Left hindlimb (tissue), 1 donor: ENCODE results near the gene TSPAN31.
"Not testable (repeated sequence)": the region's sequence is repeated elsewhere in the genome, so short reads cannot be mapped to it uniquely, and the experiment has no call there.

Experiments
- DNase-seq: peaks from one replicate; pipeline ENCODE4 v3.0.0-alpha.2; 2018

The TSPAN31 gene, protein sequence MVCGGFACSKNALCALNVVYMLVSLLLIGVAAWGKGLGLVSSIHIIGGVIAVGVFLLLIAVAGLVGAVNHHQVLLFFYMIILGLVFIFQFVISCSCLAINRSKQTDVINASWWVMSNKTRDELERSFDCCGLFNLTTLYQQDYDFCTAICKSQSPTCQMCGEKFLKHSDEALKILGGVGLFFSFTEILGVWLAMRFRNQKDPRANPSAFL

DNA sequence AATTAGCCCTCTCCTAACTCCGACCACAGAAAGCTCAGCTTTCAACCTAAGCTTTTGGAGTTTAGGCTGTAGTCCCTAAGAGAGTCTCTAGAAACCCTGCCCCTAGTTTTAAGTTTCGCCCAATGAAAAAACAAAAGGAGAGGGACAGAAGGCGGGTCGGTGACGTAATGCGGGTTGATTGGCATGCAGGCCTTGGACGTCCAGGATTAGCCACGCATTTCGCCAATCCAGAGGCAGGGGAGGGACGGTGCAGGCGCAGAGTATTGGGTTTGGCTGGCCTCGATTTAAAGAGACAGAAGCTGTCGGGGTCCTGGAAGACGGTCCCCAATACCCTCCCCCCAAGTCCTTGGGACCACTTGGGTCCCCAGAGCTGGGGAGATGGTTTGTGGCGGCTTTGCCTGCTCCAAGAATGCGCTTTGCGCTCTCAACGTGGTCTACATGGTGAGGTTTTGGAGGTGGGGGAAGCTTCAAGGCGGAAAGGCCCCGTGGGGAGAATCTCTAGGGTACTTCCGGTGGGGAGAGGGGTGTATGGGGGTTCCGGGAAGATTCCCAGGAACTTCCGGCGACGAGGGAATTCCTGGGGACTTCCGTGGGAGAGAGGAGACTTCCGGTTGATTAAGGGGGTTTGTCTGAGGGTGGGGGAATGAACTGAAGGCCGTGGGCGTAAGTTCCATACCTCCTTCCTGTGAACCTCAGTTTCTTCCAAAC lies at the start of gene TSPAN31:
Gene TSPAN31 (plus strand): TSS at position 263 of the 708 bp plus-strand sequence. CDS start 116 bp downstream, at position 379.
- peak; percentile 97 for DNase-seq

DNA sequence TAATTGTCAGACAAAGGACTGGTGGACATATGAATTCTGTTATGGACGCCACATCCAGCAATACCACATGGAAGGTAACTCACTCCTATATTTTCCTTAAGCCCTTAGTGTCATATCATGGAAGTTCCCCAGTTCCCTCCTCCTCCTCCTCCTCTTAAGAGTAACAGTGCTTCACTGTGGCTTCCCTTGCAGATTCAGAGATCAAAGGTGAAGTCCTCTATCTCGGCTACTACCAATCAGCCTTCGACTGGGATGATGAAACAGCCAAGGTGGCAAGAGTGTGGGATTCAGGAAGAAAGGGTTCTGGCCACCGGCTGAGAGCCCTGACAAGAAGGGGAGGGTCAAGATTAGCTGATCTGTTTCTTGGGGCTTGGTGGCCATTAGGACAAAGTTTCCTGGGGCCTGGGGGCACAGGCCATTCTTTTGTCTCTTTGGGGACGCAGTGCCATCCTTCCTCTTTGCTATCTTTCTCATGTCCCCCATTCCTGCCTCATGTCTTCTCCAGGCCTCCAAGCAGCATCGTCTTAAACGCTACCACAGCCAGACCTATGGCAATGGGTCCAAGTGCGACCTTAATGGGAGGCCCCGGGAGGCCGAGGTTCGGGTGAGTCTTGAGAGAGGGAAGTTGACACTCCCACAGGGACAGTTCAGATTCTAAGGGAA lies 48.9 kb upstream of the TSPAN31 start:
- no peak for DNase-seq

DNA sequence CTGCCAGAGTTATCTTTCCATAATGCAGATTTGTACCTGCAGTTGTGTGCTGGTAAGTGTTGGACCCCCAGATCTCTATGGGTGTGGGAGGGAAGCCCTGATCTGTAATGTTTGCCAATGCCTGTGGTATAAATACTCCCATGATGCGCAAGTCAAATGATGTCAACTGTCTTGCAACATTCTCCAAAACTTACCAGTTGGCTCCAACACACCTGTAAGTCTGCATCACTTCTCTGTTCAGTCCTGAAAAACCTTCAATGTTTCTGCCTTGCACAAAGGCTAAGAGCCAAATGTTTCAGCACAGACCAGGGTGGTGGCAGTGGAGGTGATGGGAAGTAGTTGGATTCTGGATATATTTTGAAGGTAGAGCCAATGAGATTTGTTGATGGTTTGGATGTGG lies 47.8 kb upstream of the TSPAN31 start:
- no peak for DNase-seq

DNA sequence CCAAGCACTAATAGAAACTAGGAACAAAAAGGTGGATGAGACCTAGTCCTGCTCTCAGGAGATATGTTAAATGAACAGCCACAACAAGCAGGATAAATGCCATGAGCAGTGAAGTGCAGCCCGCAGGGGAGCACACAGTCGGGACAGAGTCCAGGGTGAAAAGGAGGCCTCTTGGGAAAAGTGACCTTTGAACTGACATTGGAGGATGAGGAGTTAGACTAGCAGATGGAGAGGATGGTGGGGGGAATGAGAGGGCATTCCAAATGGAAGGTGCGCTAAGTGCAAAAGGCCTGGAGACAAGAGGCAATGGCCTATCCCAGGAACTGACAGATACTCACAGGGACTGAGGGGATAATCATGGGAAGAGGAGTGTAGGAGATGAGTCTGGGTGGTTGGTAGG lies 46.4 kb upstream of the TSPAN31 start:
- DNase-seq = no peak

DNA sequence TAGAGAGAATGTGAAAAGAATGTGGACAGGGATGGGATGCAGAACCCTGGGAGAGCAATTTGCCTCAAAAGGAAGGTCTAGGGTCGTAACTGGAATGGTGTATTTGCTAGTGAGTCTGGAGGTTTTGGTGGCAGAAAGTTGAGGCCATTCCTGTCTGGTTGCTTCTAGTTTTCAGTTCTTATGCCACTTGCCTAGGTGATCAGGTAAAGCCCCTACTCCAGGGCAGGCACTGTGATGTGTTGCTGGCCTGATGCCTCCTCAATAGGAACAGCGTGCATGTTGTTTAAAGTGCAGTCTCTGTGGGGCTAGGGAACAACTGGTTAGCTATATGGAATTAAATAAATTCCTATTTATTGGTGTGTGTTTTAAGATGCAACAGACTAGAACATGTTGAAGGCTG lies 44.5 kb upstream of the TSPAN31 start:
- no peak for DNase-seq

DNA sequence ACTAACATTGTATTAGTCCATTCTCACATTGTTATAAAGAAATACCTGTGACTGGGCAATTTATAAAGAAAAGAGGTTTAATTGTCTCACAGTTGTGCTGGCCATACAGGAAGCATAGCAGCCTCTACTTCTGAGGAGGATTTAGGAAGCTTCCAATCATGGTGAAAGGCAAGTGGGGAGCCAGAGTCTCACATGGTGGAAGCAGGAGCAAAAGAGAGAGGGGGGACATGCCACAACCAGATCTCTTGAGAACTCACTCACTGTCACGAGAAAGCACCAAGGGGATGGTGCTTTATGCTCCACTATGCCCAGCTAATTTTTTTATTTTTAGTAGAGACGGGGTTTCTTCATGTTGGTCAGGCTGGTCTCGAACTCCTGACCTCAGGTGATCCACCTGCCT lies 37.6 kb upstream of the TSPAN31 start:
- DNase-seq = no peak

DNA sequence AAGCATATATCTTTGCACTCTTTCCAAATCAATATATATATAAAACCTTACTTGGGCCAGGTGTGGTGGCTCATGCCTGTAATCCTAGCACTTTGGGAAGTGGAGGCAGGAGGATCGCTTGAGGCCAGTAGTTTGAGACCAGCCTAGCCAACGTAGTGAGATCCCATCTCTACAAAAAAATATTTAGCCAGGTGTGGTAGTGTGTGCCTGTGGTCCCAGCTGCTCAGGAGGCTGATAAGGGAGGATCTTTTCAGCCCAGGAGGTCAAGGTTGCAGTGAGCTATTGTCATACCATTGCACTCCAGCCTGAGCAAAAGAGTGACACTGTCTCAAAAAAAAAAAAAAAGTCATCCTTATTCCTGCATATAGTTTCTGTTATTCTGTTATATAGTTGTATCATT lies 36.5 kb upstream of the TSPAN31 start:
- DNase-seq = no peak

DNA sequence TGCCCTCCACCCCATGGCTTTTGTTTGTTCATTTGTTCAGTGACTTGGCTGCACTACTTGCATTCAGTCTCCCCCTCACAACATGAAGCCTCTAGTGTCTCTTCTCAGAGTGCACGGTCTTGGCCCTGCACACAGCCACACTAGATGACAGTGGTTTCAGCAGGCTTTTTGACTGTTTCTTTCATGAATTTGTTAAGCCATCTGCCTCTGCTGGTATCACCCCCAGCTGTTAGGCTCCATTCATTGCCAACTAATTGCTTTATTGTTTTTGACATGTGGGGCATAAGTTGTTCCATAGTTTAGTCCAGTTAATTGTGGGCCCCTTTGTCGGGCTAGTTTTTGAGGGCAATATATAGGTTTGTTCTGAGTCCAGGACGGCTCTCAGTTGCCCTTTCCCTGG lies 32.1 kb upstream of the TSPAN31 start:
- no peak for DNase-seq

DNA sequence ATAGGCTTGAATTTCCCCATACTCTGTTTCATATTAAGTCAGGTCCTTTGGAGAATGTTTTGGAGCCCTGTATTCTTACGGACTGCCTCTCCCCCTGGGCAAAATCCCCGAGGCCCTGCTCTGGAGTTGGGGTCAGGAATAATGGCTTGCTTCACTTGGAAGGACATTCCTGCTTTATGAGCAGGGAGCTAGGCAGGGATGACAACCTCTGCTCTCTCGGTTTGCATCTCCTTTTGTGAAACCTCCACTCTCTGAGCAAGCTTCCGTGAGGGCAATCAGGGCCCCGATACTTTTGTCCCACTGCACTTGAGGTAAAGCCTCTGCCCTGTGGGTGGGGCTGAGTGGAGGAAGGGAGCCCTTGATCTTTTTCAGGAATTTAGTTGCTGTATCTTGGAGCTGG lies 31.6 kb upstream of the TSPAN31 start:
- no peak for DNase-seq

DNA sequence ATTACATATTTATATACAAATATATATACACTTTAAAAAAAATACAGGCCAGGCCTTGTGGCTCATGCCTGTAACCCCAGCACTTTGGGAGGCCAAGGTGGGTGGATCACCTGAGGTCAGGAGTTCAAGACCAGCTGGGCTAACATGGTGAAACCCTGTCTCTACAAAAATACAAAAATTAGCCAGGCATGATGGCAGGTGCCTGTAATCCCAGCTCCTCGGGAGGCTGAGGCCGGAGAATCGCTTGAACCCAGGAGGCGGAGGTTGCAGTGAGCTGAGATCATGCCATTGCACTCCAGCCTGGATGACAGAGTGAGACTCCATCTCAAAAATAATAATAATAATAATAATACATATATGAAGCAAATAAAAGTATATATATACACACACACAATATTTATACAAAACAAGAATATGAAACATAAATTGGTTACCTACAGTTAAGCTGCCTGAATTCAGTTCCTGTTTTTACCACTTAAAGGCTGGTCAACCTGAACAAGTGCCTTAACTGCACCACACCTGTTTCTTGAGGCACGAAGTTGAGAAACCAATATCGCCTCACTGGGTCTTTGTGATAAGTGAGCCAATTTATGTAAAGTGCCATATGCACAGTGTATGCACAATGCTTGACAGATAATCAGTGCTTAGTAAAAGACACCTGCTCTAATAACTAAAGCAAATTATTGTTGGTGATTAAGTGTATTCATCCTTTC lies 29.6 kb upstream of the TSPAN31 start:
- not testable (repeated sequence) for DNase-seq

DNA sequence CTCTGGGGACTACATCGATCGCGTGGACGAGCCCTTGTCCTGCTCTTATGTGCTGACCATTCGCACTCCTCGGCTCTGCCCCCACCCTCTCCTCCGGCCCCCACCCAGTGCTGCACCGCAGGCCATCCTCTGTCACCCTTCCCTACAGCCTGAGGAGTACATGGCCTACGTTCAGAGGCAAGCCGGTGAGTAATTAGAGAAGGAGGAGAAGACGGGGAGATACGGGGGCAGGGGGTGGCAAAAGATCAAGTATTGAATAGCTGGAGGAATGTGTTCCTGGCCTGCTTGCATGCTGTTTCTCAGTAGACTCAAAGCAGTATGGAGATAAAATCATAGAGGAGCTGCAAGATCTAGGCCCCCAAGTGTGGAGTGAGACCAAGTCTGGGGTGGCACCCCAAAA lies 29.1 kb upstream of the TSPAN31 start:
- no peak for DNase-seq

DNA sequence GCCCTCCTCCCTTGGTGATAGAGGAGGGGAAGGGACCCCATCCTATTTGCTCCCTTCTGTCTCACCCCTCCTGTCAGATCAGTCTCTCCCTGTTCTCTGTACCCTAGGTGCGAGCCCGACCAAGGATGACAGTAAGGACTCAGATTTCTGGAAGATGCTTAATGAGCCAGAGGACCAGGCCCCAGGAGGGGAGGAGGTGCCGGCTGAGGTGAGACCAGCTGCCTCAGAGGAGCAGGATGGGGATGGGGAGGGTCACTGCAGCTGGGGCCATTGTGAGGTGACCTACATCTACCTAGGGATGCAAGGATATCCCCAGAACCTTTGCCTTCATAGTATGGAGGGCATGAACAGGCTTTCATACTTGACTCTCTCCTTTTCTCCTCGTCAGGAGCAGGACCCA lies 28.5 kb upstream of the TSPAN31 start:
- no peak for DNase-seq

DNA sequence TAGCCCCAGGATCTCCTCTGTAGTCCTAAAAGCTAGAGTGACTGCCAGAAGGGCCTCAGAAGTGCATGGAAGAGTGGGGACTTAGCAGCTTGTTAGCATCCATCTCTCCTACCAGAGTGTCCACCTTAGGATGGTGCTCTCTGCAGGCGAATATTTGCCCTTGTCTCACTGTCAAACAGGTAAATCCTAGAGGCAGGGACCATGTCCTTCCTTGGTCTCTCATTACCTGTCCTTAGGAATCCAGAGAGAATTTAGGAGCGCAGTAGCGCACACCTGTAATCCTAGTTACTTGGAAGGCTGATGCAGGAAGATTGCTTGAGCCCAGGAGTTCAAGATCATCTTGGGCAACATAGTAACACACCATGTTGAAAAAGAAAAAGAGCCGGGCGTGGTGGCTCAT lies 27.7 kb upstream of the TSPAN31 start:
- DNase-seq = no peak

DNA sequence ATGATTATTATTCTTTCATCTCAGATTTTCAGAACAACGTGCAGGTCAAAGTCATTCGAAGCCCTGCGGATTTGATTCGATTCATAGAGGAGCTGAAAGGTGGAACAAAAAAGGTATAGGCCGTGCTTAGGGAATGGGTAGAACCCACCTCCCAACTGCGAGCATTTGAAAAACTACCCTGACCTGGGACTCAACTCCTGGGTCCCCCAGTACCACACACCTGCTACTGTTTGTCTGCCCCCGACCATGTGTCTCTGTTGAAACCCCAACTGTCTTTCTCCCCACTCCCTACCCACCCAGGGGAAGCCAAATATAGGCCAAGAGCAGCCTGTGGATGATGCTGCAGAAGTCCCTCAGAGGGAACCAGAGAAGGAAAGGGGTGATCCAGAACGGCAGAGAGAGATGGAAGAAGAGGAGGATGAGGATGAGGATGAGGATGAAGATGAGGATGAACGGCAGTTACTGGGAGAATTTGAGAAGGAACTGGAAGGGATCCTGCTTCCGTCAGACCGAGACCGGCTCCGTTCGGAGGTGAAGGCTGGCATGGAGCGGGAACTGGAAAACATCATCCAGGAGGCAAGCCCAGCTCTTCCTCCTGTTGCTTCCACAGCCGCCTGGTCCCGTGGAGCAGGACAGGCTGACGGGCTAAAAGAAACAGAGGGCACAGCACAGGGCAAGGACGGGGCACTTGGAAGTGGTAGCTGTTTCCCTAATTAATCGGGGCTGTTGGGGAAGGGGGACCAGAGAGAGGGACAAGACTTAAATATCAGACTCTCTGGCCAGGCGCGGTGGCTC lies 26.8 kb upstream of the TSPAN31 start:
- DNase-seq = no peak

DNA sequence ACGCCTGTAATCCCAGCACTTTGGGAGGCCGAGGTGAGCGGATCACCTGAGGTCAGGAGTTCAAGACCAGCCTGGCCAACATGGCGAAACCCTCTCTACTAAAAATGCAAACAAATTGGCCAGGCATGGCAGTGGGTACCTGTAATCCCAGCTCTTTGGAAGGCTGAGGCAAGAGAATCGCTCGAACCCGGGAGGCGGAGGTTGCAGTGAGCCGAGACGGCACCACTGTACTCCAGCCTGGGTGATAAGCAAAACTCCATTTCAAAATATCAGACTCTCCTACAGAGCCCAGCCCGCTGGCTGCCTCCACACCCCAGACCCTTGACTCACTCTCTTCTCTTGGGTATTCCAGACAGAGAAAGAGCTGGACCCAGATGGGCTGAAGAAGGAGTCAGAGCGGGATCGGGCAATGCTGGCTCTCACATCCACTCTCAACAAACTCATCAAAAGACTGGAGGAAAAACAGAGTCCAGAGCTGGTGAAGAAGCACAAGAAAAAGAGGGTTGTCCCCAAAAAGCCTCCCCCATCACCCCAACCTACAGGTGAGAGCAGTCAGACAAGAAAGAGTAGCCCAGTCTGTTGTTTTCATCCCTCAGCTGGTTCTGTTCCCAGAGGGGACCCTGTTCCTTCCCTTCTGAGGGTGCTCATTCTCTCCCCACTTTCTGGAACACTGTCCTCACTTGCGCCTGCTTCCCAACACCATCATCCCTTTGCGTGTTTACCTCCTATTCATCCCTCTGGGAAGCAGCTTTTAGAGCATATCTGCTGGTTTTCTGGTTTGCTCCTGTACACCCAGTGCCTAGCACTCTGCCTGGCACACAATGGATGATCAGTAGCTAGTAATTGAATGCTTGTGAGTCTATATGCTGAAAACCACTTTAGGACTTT lies 26.0 kb upstream of the TSPAN31 start:
- DNase-seq = no peak

DNA sequence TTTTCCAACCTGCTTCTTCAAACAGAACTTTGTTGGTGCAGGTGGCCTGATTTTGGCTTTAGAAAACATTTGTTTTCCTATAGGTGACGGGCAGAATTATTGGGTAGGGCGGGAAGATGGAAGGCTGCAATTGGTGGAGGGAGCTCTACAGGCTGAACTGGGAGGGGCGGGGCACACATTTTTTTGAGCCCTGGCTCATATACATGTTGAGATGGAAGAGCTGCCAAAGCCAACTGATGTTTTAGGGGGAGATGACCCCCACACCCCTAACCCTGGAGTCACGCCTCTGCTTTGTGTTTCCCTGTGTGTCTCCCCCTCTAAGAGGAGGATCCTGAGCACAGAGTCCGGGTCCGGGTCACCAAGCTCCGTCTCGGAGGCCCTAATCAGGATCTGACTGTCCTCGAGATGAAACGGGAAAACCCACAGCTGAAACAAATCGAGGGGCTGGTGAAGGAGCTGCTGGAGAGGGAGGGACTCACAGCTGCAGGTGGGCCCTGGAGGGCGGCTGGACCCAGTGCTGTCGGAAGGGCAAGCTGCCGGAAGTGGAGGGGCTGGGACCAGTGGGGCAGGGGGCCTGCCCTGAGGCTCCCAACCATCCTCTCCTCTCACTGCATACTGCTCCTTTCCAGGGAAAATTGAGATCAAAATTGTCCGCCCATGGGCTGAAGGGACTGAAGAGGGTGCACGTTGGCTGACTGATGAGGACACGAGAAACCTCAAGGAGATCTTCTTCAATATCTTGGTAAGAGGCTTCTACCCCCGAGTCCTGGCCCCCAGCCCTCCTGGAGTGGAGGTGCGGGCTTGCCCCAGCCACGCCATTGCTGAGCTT lies 24.8 kb upstream of the TSPAN31 start:
- no peak for DNase-seq

DNA sequence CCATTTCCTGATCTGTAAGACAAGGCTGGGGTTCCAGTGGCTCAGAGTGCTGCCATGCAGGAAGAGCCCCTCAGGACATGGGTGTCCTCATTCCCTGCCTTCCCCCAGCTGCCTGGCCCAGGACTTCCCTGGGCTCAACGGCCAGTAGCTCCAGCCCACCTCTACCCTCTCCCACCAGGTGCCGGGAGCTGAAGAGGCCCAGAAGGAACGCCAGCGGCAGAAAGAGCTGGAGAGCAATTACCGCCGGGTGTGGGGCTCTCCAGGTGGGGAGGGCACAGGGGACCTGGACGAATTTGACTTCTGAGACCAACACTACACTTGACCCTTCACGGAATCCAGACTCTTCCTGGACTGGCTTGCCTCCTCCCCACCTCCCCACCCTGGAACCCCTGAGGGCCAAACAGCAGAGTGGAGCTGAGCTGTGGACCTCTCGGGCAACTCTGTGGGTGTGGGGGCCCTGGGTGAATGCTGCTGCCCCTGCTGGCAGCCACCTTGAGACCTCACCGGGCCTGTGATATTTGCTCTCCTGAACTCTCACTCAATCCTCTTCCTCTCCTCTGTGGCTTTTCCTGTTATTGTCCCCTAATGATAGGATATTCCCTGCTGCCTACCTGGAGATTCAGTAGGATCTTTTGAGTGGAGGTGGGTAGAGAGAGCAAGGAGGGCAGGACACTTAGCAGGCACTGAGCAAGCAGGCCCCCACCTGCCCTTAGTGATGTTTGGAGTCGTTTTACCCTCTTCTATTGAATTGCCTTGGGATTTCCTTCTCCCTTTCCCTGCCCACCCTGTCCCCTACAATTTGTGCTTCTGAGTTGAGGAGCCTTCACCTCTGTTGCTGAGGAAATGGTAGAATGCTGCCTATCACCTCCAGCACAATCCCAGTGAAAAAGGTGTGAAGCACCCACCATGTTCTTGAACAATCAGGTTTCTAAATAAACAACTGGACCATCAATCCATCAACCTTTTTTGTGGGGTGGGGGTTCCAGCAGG lies 23.9 kb upstream of the TSPAN31 start:
- no peak for DNase-seq

DNA sequence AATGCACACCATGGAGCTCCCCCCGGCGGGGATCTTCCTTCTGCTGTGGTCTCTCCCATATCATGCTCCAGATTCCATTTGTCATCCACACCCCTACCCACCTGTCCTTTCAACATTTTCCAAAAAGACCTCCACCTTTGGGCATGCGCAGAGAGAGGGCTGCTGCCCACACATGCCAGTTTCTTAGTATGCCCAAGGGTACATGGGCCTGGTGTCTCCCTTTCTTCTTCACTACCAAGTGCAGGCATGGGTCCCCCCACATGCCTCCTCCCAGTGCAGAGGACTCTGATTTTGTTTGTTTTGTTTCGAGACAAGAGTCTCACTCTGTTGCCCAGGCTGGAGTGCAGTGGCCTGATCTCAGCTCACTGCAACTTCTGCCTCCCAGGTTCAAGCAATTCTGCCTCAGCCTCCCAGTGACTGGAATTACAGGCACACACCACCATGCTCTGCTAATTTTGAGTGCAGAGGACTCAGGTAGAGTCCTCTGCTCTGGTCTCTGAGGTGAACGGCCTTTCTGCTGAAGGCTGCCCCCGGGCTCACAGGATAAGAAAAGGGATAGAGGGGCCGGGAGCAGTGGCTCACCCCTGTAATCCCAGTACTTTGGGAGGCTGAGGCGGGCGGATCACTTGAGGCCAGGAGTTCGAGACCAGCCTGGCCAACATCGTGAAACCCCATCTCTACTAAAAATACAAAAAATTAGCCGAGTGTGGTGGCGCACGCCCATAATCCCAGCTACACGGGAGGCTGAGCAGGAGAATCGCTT lies 22.8 kb upstream of the TSPAN31 start:
- DNase-seq = not testable (repeated sequence)
